Stimulated activated CD4-positive, alpha-beta T cell treated with anti-CD3 and anti-CD28 coated beads, Interleukin-2, amount 100 ng/mL, for 48 hours (primary cell): ENCODE data around the gene PYGL.
A peak's percentile ranks its signal among the peaks of the same experiment; 100 is the strongest.

Source experiments
- DNase-seq, 2 donors: peaks; one replicate each; pipeline ENCODE4 v3.0.0-alpha.2; 2020

PYGL gene

DNA sequence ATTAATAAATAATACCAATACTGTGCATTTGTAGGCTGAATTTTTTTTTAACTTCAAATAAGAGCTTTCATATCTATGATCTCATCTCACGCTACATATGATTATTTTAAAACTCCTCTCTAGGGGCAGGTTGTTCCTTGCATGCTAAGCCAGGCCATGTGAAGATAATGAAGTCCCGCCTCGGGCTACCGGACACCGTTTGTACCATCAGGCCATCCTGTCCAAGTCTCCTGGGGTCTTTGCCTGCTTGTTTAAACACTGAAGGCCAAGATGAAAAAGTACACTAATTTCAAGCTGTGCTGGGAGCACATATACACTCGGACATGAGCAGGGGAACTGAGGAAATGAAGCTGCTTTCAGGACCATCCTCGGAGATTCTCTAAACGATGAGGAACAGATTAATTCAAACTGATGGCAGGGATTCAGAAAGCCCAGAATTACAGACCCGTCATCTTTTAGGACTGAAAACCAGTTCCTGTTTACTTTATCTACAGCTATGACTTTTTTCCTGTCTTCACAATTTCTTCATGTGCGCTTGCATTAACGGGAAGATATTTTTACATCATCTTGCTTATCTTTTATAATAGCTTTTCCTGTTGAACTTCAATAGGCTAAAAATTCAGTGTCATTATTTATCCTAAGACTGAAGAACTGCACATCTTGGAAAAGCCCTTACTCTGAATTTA lies 78.7 kb downstream of the PYGL start:
- DNase-seq = no peak

DNA sequence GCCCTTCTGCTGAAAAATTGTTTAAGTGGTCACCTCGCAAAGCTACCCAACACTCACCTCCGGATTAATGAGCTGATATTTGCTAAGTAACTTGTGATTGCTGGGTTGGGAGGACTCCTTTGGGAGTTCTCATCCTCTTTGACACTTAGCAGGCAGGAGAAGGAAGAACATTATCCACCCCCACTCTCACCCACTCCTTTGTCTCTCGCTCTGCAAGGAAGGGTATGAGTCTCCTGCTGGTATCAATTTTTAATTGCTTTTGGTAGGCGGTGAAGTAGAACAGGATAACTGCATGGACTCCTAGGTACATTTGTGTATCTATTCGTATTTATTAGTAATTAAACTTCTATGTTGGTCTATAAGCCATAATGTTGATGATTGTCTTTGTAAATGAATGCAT lies 79.3 kb downstream of the PYGL start:
- no peak for DNase-seq

DNA sequence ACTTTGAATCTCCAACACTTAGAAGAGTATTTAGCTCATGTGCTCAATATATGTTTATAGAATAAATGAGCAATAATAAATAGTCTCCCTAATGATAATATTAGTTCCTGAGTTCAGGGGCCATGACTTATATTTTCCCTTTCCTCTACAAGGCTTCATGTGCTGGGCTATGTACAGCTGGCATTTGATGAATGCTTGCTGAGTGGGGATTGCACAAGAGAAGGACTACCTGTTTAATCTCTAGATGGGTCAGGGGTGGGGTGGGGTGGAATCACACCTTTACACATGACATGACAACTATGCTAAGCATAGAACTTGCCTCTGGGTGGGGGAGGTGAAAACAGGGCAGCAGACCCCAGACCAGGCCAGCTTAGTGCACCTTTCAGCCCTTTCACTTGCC lies 80.0 kb downstream of the PYGL start:
- no peak for DNase-seq

DNA sequence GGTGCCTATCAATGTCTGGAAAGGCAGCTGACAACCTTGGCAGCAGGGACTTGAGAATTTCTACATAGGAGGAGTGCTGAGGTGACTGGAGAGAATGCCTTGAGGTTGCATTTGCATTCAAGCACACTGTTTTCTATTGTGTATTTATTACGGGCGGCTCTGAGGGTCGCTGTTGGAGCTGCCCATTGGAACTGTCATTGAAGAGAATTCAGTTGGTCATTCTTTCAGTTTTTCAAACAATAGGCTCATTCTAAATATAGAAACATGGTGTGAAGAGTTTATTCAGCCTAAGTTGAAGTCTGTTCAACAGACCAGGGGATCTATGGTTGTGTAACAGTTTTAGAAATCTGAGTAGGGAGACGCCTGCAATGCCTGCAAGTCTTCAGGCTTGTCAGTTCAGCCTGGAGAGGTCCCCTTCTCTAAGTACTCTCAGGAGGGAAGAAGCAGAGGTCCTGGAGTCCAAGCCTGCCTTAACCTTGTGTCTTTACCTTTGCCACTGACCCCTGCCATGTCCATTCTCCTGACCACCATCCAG lies 82.2 kb downstream of the PYGL start:
- no peak for DNase-seq

DNA sequence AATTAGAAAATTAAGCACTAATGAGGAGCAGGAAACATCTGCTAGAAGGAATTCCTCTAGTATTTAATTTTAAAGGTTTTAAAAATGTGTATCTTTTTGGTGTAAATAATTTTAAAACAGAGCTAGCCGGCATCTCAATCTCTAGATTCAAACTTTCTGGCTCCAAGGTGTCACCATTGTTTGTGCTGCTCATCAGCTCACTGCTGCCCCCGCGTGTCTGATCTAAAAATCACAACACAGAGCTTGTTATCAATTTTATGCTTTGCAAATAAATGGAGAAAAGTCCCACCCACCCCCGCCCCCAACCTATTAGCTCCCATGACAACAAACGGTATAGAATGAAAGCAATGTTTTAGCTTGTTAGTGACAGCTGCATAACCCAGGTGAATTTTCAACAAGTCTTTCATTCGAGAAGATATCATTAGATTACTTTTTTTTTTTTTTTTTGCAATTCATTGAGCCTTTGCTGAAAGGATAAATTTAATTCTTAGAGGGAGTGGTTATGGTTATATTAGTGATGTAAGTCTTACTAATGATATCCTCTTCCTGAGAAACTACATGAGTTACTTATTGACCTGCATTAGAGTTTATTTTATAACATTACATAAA lies 83.7 kb downstream of the PYGL start:
- peak; percentile 85 to 93 for DNase-seq

- DNase-seq = no peak
These were observed 85.0 kb downstream of the PYGL start for GRCh38 chr14:50859296-50859624.

- no peak for DNase-seq
These were observed 87.6 kb downstream of the PYGL start for GRCh38 chr14:50856660-50857059.

- DNase-seq = no peak
These were observed 88.7 kb downstream of the PYGL start for GRCh38 chr14:50855558-50855957.
